Stimulated activated CD8-positive, alpha-beta memory T cell treated with anti-CD3 and anti-CD28 coated beads, Interleukin-2, amount 100 ng/mL, for 1 hour (primary cell): ENCODE measurements around the gene PHKA1.
"Not testable (repeated sequence)": the region's sequence is repeated elsewhere in the genome, so short reads cannot be mapped to it uniquely, and the experiment has no call there.

Experiments used
- DNase-seq, 2 donors: peaks; one replicate each; pipeline ENCODE4 v3.0.0-alpha.2; 2020; ENCODE audit warnings: low read depth in 2 of 2

PHKA1 gene

DNA sequence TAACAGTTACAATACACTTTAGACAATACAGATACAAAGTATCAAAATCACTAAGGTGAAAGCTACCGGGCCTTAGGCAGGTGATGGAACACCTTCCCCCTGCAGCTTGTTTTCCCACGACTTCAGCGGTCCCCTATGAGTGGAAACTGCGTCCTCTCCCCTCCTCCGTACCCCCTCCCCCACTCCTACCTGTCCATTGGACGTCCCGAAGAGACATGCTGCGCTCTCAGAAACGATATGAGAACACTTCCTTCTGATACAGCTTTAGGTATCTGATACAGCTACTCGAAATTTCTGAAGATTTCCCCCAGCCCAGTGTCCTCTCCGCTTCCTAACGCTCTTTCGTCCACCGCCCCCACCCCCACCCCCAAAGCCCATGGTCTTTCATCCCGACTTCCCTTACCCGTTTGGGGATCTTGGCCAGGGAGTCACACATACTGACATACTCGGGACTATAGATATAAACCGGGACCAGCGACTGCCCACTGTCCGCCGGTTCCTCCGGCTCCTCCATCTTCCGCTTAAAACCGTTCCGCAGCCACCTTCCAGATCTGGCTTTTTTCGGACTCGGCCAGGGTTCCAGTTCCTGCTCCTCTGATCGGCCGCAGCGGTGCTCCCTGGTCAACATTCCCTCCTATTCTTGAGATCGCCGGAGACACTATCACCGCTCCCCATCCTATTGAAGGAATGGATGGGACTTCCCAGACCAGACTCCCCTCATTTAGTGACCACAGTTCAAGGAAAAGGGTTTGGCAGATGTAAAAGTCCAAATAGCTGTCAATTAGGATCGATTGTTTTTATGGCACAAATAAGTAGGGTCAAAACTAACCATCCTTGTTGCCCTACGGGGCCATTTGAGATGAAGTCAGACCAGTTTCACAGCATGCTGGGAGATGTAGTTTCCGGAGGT lies 141.6 kb downstream of the PHKA1 start, which contains the start of gene HDAC8:
TSS of gene HDAC8 (minus strand) at position 596 of the 910 bp plus-strand sequence. CDS start at position 514, 82 bp downstream.
- no peak for DNase-seq

DNA sequence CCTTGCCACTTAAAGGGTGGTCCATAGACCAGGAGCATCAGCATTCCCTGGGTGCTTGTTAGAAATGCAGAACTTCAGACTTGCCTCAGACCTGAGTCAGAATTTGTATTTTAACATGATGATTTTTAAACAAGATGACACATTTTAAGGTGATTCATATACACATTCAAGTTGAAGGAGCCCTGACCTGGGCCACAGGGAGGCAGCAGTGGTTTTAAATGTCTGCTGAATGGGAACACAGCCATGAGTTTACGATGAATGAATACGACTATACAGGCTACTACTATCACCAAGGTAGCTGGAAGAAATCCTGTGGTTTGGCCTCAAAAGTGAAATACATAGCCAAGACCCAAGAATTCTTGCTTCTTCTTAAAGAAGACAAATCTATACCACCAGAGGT lies 144.3 kb downstream of the PHKA1 start:
- DNase-seq = no peak

DNA sequence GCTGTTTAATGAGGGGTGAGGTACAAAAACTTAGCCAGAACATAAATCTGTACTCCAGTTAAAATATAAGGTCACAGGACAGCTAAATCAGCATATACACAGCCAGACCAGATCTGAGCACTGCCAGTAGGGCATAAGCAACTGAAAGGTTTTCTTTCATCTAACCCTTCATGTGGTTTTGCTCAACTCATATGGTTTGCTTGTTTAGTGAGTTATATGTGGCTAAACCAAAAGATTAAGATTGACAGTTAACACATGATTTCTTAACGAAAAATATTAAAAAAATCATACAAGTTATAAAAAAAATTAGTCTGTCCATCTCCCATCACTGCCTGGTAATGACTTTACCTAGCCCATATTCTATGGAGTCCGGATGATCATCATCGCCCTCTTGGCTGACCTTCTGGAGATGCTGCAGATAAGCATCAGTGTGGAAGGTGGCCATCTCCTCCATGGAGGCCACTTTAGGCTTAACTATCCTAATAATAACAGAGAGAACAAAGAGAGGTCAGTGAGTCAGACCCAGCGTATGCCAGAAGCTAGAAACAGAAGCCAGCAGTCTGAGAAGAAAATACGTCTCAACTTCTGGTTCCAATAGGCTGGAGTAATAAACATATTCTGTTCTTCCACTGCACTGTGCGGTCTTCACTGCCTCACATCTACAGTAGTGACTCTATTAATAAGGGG lies 145.6 kb downstream of the PHKA1 start:
- DNase-seq = no peak

DNA sequence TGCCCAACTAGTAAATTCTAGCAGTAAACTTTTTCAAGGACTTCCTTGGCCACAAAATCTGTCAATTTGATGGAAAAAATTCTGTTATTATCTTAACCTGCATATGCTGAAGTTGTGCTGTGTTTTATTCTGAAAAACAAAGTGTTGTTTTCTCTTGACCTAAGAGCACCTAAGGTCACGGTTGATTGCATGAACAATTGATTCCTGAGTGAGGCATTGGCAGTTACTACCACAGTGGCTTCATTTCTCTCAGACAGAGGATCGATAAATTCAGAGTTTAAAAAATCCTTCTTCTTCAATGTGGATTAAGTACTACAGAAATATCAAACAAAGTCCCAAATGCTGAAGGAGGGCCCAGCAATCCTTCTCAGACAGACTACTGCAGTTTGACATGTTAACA lies 147.7 kb downstream of the PHKA1 start:
- no peak for DNase-seq

DNA sequence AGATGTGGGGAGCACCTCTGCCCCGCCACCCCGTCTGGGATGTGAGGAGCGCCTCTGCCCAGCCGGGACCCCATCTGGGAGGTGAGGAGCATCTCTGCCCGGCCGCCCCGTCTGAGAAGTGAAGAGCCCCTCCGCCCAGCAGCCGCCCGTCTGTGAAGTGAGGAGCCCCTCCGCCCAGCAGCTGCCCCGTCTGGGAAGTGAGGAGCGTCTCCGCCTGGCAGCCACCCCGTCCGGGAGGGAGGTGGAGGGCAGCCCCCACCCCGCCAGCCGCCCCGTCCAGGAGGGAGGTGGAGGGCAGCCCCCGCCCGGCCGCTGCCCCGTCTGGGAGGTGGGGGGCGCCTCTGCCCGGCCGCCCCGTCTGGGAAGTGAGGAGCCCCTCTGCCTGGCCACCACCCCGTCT lies 154.5 kb downstream of the PHKA1 start:
- DNase-seq = not testable (repeated sequence)

DNA sequence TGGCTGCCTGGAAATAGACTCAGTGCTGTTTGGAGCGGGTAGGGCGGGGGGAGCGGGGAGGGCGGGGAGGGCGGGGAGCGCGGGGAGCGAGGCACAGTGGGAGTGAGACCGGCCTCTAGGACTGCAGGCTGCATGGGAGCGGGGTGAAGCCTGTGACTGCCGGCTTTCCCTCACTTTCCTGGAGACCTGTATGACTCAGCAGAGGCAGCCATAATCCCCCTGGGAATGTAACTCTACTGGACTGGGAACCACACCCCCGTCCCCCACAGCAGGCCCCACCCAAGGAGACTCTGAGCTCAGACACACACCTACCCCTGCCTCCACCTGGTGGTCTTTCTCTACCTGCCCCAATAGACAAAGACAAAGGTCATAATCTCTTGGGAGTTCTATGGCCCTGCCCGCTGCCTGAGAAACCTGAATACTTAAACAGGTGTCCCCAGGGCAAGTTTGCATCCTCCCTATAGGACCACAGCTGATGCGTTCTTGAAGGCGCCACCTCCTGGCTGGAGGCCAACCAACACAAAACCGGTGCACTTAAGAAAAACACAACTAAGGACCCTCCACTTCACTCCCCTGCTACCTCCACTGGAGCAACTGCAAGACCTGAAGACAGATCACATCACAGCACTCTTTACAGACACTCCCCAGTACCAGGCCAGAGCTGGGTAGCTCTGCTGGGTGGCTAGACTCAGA lies 159.5 kb downstream of the PHKA1 start:
- no peak for DNase-seq

DNA sequence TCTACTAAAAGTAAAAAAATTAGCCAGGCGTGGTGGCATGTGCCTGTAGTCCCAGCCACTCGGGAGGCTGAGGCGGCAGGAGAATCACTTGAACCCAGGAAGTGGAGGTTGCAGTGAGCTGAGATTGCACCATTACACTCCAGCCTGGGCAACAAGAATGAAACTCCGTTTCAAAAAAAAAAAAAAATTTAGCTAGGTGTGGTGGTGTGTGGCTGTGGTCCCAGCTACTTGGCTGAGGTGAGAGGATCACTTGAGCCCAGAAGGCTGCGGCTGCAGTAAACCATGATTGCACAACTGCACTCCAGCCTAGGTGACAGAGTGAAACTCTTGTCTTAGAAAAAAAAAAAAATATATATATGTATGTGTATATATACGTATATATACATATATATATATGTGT lies 161.7 kb downstream of the PHKA1 start:
- DNase-seq = not testable (repeated sequence)

DNA sequence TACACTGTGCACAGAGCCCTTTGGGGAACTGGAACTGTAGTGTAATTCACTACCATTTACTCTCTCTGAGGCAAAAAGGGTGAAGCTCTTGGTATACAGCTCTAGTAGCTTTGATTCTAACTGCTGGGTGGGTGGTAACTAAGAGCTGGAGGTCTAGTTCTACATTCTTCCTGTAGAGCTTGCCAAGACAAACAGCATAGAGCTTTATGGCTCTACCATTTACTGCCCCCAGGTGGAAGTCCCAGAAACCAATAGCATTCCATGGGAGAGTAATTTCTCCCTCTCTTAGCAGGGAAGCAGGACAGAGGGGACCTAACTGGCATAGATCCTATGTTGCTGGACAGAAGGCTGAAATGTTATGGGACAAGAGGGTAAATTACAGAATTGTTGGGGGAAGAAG lies 168.1 kb downstream of the PHKA1 start:
- no peak for DNase-seq

DNA sequence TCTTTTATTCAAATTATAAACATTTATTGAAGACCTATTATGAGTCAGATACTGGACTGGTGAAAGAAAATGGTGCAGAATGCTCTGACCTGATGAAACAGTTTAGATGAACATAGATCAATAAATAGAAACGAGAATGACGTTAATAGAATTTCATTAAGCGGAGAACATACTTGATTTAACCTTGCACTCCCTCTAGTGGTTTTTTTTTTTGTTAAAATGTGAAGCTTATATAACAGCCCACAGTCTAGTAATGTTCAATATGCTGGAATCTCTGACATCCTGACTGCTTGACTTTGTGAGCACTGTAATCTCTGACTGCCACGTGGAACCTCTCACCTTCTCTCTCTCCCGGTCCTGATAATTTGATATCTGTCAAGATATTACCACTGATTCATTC lies 173.8 kb downstream of the PHKA1 start:
- no peak for DNase-seq

DNA sequence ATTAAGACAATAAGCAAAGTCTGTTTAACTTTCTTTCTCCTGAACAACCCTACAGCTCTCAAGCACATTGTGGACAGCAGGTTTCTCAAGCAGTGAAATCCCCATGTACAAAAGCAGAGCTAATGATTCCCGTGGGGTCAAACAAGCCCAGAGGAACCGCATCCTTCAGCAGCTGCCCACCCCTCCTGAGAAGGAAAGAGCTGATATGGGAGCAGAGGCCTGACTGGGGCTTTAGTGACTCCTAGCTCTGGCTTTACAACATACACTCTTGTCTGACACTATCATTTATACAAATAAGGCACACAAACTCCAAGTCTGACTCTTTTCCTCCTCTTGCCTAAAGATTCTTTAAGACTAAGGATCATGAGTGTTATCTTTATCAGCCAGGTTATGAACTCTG lies 174.3 kb downstream of the PHKA1 start:
- no peak for DNase-seq

DNA sequence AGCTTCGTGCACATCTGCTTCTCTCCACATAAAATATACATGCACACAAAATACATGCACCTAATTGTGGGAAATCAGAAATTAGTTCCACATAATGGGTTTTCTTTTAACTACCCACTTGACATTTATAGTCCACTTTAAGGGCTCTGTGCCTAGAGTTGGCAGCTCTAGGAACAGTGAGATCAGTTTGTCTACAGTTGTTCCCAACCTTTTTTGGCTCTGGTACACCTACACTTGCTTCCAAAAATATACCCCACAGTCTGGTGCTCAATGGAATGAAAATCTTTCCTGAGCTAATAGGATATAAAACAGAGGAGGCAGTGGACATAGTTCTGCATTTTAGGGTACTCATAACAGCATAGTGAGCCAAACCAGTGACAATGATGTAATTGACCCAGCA lies 177.6 kb downstream of the PHKA1 start:
- DNase-seq = no peak

DNA sequence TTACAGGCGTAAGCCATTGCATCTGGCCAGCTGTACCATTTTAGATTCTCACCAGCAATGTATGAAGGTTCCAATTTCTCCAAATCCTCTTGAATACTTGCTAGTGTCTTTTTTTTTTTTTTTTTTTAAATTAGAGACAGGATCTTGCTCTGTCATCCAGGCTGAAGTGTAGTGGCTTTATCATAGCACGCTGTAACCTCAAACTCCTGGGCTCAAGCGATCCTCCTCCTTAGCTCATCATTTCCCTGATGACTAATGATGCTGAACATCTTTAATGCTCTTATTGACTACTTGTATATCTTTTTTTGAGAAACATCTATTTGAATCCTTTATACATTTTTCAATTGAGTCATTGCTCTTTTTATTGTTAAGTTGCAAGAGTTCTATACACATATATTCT lies 181.7 kb downstream of the PHKA1 start:
- DNase-seq = no peak
